Suprapubic skin (tissue), 4 donors: ENCODE results near the gene SASH1. TPM values are rescaled to one million over a fixed set of nuclear protein-coding genes. Genes with fewer than 3 reads are reported as not detected.

Experiments
- DNase-seq, 2 donors: peaks; one replicate each; pipeline ENCODE4 v3.0.0-alpha.2; 2019; ENCODE audit warnings: low spot score in 2 of 2
- H3K27ac ChIP-seq: fragments of 200-600 bp; sonication (generic); one replicate; pipeline ENCODE4 v1.5.1; 2019
- H3K27me3 ChIP-seq: fragments of 200-600 bp; sonication (generic); one replicate; pipeline ENCODE4 v1.5.1; 2019
- H3K36me3 ChIP-seq: fragments of 200-600 bp; sonication (generic); one replicate; pipeline ENCODE4 v1.5.1; 2019
- H3K4me1 ChIP-seq: fragments of 200-600 bp; sonication (generic); one replicate; pipeline ENCODE4 v1.5.1; 2019
- H3K4me3 ChIP-seq: fragments of 200-600 bp; sonication (generic); one replicate; pipeline ENCODE4 v1.5.1; 2019; ENCODE audit warnings: mild to moderate bottlenecking
- H3K9me3 ChIP-seq: fragments of 200-600 bp; sonication (generic); one replicate; pipeline ENCODE4 v1.5.1; 2019
- EP300 ChIP-seq: sonication (generic); formaldehyde crosslinking; IDR thresholded peaks from one replicate; pipeline ENCODE4 v1.6.1; 2017; ENCODE audit warnings: antibody characterized with exemption
- POLR2A ChIP-seq, 2 donors: fragments of 450-650 bp; IDR thresholded peaks; one replicate each; pipeline ENCODE4 v1.6.1; 2017; ENCODE audit warnings: antibody characterized with exemption in 2 of 2, mild to moderate bottlenecking in 2 of 2, moderate library complexity in 2 of 2
- POLR2AphosphoS5 ChIP-seq, 3 donors: sonication (generic); formaldehyde crosslinking; IDR thresholded peaks; one replicate each; pipeline ENCODE4 v1.6.1; 2017; ENCODE audit warnings: antibody characterized with exemption in 3 of 3
- WGBS: methylation state at CpG from one replicate; pipeline ENCODE4 v1.1.5; 2018; 5-methylcytosine and 5-hydroxymethylcytosine counted together
- total RNA-seq, 4 donors: library from RNA; depleted of rRNA; stranded (reverse); fragments of >200 nt; gene quantifications; one replicate each; pipeline ENCODE4 v1.1.0, GENCODE V29; 2016
- TF ChIP-seq, protein P1 (sequence below), 2 donors: fragments of 200-600 bp in 1 of 2; fragments of 450-650 bp in 1 of 2; sonication (generic) in 1 of 2; IDR thresholded peaks; one replicate each; pipeline ENCODE4 v1.5.1; 2016 to 2019; ENCODE audit warnings: antibody characterized with exemption in 2 of 2, mild to moderate bottlenecking in 1 of 2, moderate library complexity in 1 of 2

Gene SASH1
- total RNA-seq, 4 donors from 2014 or later: 59.1 to 139 (median 77.1) TPM

DNA sequence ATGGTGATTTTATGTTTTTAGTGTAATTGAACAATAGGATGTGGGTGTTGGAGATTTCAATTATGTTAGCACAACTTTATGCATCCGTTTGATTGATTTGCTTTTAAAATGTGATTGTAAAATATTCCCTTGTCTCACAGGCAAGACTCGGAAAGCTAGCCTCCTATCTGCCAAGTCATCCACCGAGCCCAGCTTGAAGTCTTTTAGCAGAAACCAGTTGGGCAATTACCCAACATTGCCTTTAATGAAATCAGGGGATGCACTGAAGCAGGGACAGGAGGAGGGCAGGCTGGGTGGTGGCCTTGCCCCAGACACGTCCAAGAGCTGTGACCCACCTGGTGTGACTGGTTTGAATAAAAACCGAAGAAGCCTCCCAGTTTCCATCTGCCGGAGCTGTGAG lies 200.9 kb downstream of the SASH1 start:
- 80% methylated on average over 4 of the region's 6 CpGs for WGBS
- no peaks in the 10 kb centered on the region for H3K27me3 ChIP-seq
- no peaks in the 10 kb centered on the region for H3K4me1 ChIP-seq
- H3K4me3 ChIP-seq: no peak overlapping the region
- H3K27ac ChIP-seq: no peak overlapping the region
- TF ChIP-seq EP300 (no peak), POLR2A (IDR thresholded peaks at IDR 0.05) (no peak), POLR2AphosphoS5 (IDR thresholded peaks at IDR 0.05) (no peak)
- TF ChIP-seq, protein P1, sequence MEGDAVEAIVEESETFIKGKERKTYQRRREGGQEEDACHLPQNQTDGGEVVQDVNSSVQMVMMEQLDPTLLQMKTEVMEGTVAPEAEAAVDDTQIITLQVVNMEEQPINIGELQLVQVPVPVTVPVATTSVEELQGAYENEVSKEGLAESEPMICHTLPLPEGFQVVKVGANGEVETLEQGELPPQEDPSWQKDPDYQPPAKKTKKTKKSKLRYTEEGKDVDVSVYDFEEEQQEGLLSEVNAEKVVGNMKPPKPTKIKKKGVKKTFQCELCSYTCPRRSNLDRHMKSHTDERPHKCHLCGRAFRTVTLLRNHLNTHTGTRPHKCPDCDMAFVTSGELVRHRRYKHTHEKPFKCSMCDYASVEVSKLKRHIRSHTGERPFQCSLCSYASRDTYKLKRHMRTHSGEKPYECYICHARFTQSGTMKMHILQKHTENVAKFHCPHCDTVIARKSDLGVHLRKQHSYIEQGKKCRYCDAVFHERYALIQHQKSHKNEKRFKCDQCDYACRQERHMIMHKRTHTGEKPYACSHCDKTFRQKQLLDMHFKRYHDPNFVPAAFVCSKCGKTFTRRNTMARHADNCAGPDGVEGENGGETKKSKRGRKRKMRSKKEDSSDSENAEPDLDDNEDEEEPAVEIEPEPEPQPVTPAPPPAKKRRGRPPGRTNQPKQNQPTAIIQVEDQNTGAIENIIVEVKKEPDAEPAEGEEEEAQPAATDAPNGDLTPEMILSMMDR (IDR thresholded peaks at IDR 0.05): no peak
- H3K9me3 ChIP-seq: no peaks in the 10 kb centered on the region
- H3K36me3 ChIP-seq: peaks cover 98% of the 10 kb centered on the region
- DNase-seq: no peak

- Histone ChIP-seq H3K36me3 (peaks cover 98% of the 10 kb centered on the region), H3K27me3 (no peaks in the 10 kb centered on the region), H3K4me3 (no peak overlapping the region), H3K4me1 (no peaks in the 10 kb centered on the region), H3K9me3 (no peaks in the 10 kb centered on the region), H3K27ac (no peak overlapping the region)
- 91% methylated on average over 11 of the region's 17 CpGs for WGBS
- TF ChIP-seq POLR2A (IDR thresholded peaks at IDR 0.05) (no peak), POLR2AphosphoS5 (IDR thresholded peaks at IDR 0.05) (no peak), EP300 (no peak)
- TF ChIP-seq, protein P1 (IDR thresholded peaks at IDR 0.05): no peak
- DNase-seq: no peak
These were observed 201.8 kb downstream of the SASH1 start for GRCh38 chr6:148544421-148544820.

- Histone ChIP-seq H3K36me3 (peaks cover 99% of the 10 kb centered on the region), H3K27ac (no peak overlapping the region), H3K9me3 (no peaks in the 10 kb centered on the region), H3K4me3 (no peak overlapping the region), H3K4me1 (no peaks in the 10 kb centered on the region), H3K27me3 (no peaks in the 10 kb centered on the region)
- DNase-seq: no peak
- 96% methylated on average over 14 of the region's 14 CpGs for WGBS
- TF ChIP-seq, protein P1 (IDR thresholded peaks at IDR 0.05): no peak
- TF ChIP-seq POLR2AphosphoS5 (IDR thresholded peaks at IDR 0.05): no peak
These were observed 203.3 kb downstream of the SASH1 start for GRCh38 chr6:148545901-148546300.

DNA sequence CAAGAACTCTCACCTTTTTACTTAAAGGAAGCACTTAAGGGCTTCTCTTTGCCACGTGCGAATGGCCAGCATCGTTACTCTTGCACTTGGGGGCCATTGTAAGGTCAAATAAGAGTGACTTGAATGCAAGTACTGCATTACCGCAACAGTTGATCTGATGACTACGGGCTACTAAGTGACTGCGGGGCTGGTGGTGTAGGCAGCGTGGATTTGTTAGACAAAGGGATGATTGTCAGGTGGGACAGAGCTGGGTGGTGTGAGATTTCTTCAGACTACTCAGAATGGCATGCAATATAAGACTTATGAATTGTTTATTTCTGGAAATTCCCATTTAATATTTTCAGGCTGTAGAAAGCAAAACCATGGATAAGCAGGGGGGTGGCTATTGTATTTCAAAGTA lies 204.5 kb downstream of the SASH1 start:
- no peak for DNase-seq
- no peaks in the 10 kb centered on the region for H3K9me3 ChIP-seq
- H3K4me3 ChIP-seq: no peak overlapping the region
- TF ChIP-seq POLR2AphosphoS5 (IDR thresholded peaks at IDR 0.05) (no peak), EP300 (no peak), POLR2A (IDR thresholded peaks at IDR 0.05) (no peak)
- TF ChIP-seq, protein P1 (IDR thresholded peaks at IDR 0.05): no peak
- H3K27me3 ChIP-seq: no peaks in the 10 kb centered on the region
- WGBS: 88% methylated on average over 7 of the region's 7 CpGs
- H3K4me1 ChIP-seq: no peaks in the 10 kb centered on the region
- peaks cover 87% of the 10 kb centered on the region for H3K36me3 ChIP-seq
- H3K27ac ChIP-seq: no peak overlapping the region

DNA sequence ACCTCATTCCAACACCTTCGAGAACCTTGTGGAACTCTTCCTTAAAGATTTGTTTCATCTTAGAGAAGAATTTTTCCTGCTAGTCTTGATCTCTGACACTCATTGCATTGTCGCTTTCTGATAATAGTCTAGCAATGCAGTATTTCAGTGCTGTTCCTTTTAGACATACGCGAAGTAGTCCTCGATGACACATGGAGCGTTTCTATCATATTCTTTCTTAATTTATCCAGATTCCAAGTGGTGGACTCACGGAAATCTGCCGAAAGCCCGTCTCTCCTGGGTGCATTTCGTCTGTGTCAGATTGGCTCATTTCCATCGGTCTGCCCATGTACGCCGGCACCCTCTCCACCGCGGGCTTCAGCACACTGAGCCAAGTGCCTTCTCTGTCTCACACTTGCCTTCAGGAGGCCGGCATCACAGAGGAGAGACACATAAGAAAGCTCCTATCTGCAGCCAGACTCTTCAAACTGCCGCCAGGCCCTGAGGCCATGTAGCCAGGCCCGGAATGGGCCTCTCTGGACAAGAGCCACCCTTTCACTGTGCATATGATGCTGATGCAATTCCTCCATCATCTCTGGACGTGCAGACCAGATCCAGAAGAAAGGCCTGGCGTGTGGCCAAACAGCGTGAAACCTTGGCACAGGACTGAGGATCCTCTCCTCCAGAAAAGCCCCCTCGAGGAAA lies 205.6 kb downstream of the SASH1 start:
- DNase-seq: no peak
- no peaks in the 10 kb centered on the region for H3K9me3 ChIP-seq
- no peaks in the 10 kb centered on the region for H3K27me3 ChIP-seq
- no peak overlapping the region for H3K4me3 ChIP-seq
- no peaks in the 10 kb centered on the region for H3K4me1 ChIP-seq
- TF ChIP-seq POLR2AphosphoS5 (IDR thresholded peaks at IDR 0.05) (no peak), POLR2A (IDR thresholded peaks at IDR 0.05) (no peak), EP300 (no peak)
- TF ChIP-seq, protein P1 (IDR thresholded peaks at IDR 0.05): no peak
- WGBS: 61% methylated on average over 22 of the region's 22 CpGs
- peaks cover 76% of the 10 kb centered on the region for H3K36me3 ChIP-seq
- H3K27ac ChIP-seq: no peak overlapping the region
